Peyer's patch (tissue), 4 donors: Measurements from ENCODE around the gene LPIN1. TPM values are rescaled to one million over a fixed set of nuclear protein-coding genes. Genes with fewer than 3 reads are reported as not detected.

ENCODE experiments used
- DNase-seq, 3 donors: peaks; one replicate each; pipeline ENCODE4 v3.0.0-alpha.2; 2017 to 2019
- H3K27ac ChIP-seq, 4 donors: fragments of 200-600 bp; sonication (generic); one replicate each; pipeline ENCODE4 v1.5.1; 2016 to 2019
- H3K27me3 ChIP-seq, 2 donors: fragments of 200-600 bp; sonication (generic); one replicate each; pipeline ENCODE4 v1.5.1; 2019
- H3K36me3 ChIP-seq, 3 donors: fragments of 200-600 bp; sonication (generic); one replicate each; pipeline ENCODE4 v1.5.1; 2016 to 2019
- H3K4me1 ChIP-seq, 4 donors: fragments of 200-600 bp; sonication (generic); one replicate each; pipeline ENCODE4 v1.5.1; 2016 to 2019
- H3K4me3 ChIP-seq, 4 donors: fragments of 200-600 bp; sonication (generic); 1 replicate in 3 of 4; 2 replicates in 1 of 4; pipeline ENCODE4 v1.5.1; 2016 to 2019; ENCODE audit warnings: mild to moderate bottlenecking in 1 of 4
- H3K9me3 ChIP-seq, 4 donors: fragments of 200-600 bp; sonication (generic); one replicate each; pipeline ENCODE4 v1.5.1; 2016 to 2019; ENCODE audit warnings: mild to moderate bottlenecking in 1 of 4
- POLR2A ChIP-seq, 2 donors: fragments of 450-650 bp; IDR thresholded peaks; one replicate each; pipeline ENCODE4 v1.5.1; 2017; ENCODE audit warnings: antibody characterized with exemption in 2 of 2, mild to moderate bottlenecking in 2 of 2, moderate library complexity in 2 of 2
- total RNA-seq, 4 donors: library from RNA; depleted of rRNA; stranded (reverse); fragments of >200 nt; gene quantifications; one replicate each; pipeline ENCODE4 v1.1.0, GENCODE V29; 2016
- TF ChIP-seq, protein P1 (sequence below), 6 experiments: fragments of 450-650 bp in 4 of 6; fragments of 200-600 bp in 2 of 6; sonication (generic) in 1 of 6; IDR thresholded peaks; one replicate each; pipeline ENCODE4 v1.5.1; 2017 to 2019; ENCODE audit warnings: antibody characterized with exemption in 6 of 6, mild to moderate bottlenecking in 3 of 6, moderate library complexity in 1 of 6

The LPIN1 gene
- total RNA-seq, 4 donors from 2014 or later: 28.7 to 69.3 (median 44.0) TPM

DNA sequence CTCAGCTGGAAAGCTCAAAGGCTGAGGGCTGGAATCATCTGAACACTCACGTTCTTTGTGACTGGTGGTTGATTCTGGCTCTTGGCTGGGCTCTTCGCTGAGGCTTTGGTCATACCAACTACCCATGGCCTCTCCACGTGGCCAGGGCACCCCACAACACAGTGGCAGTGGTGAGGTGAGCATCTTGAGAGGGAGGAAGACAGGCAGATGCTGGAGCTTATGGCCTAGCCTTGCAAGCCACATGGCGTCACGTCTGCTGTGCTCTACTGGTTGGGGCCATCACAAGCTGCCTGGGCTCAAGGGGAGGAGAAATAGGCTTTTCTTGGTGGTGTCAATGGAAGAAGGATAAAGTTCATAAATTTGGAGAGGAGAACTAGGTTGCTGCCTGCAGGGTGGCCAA is 19.6 kb downstream of the LPIN1 start:
- DNase-seq: no peak
- Histone ChIP-seq H3K9me3 (no peaks in the 10 kb centered on the region), H3K27ac (no peak overlapping the region), H3K4me1 (peaks cover 0 to 10% (median 0%) of the 10 kb centered on the region in 4 donors), H3K27me3 (no peaks in the 10 kb centered on the region), H3K36me3 (peaks cover 0 to 48% (median 0%) of the 10 kb centered on the region in 3 donors), H3K4me3 (no peak overlapping the region)
- TF ChIP-seq POLR2A (IDR thresholded peaks at IDR 0.05): no peak
- TF ChIP-seq, protein P1, sequence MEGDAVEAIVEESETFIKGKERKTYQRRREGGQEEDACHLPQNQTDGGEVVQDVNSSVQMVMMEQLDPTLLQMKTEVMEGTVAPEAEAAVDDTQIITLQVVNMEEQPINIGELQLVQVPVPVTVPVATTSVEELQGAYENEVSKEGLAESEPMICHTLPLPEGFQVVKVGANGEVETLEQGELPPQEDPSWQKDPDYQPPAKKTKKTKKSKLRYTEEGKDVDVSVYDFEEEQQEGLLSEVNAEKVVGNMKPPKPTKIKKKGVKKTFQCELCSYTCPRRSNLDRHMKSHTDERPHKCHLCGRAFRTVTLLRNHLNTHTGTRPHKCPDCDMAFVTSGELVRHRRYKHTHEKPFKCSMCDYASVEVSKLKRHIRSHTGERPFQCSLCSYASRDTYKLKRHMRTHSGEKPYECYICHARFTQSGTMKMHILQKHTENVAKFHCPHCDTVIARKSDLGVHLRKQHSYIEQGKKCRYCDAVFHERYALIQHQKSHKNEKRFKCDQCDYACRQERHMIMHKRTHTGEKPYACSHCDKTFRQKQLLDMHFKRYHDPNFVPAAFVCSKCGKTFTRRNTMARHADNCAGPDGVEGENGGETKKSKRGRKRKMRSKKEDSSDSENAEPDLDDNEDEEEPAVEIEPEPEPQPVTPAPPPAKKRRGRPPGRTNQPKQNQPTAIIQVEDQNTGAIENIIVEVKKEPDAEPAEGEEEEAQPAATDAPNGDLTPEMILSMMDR (IDR thresholded peaks at IDR 0.05): no peak

DNA sequence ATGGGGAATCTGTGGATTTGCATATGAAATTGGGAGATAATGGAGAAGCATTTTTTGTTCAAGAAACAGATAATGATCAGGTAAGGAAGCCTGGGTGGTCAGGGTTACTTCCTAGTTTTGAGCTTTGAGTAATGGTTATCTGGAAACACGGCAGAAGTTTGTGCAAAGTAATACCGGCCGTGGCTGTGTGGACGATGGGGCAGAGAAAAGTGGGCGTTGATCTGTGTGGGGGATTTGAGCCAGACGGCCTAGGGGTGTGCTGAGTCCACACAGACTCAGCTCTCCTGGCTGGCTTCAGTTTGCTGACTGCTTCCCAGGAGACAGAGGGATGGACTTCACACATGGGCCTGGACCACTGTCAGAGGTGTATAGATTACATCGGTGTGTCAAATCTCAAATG is 21.3 kb downstream of the LPIN1 start:
- no peak overlapping the region for H3K4me3 ChIP-seq
- H3K4me1 ChIP-seq: peaks cover 0 to 10% (median 0%) of the 10 kb centered on the region in 4 donors
- H3K9me3 ChIP-seq: no peaks in the 10 kb centered on the region
- H3K36me3 ChIP-seq: peaks cover 0 to 59% (median 0%) of the 10 kb centered on the region in 3 donors
- DNase-seq: peak in 1 of 3 donors; percentile 24
- H3K27me3 ChIP-seq: no peaks in the 10 kb centered on the region
- TF ChIP-seq POLR2A (IDR thresholded peaks at IDR 0.05): no peak
- TF ChIP-seq, protein P1 (IDR thresholded peaks at IDR 0.05): no peak
- no peak overlapping the region for H3K27ac ChIP-seq

DNA sequence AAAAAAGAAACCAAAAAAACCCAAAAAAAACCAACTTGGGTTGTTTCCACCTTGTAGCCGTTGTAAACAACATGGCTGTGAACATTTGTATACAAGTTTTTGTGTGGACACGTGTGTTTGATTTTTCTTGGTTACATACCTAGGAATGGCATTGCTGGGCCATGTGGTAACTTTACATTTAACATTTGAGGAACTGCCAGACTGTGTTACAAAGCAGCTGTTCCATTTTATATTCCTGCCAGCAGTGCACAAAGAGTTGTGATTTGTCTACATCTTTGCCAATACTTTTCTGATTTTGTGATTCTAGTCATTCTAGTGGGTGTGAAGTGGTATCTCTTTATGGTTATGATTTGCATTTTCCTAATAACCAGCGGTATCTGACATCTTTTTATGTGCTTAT is 22.5 kb downstream of the LPIN1 start:
- no peaks in the 10 kb centered on the region for H3K27me3 ChIP-seq
- peaks cover 0 to 70% (median 3%) of the 10 kb centered on the region in 3 donors for H3K36me3 ChIP-seq
- H3K4me1 ChIP-seq: peaks cover 0 to 10% (median 0%) of the 10 kb centered on the region in 4 donors
- no peak for DNase-seq
- H3K27ac ChIP-seq: no peak overlapping the region
- no peak overlapping the region for H3K4me3 ChIP-seq
- TF ChIP-seq, protein P1 (IDR thresholded peaks at IDR 0.05): no peak
- TF ChIP-seq POLR2A (IDR thresholded peaks at IDR 0.05): no peak
- no peaks in the 10 kb centered on the region for H3K9me3 ChIP-seq

DNA sequence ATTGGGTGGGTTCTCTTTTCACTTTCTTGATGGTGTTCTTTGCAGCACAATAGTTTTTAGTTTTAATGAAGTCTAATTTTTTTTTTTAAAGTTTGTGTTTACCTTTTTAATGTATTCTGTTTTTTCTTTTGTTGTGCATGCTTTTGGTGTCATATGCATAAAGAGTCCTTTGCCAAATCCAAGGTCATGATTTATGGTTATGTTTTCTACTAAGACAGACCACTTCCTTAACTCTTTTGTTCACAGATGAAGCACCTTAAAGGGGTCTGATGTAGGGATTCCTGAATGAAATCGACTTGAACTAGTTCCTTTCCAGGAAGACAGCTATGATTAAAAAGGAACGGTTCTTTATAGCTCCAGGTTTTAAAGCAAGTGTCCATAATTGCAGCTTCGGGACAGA is 23.1 kb downstream of the LPIN1 start:
- H3K4me1 ChIP-seq: peaks cover 0 to 5% (median 0%) of the 10 kb centered on the region in 4 donors
- no peak overlapping the region for H3K27ac ChIP-seq
- no peaks in the 10 kb centered on the region for H3K27me3 ChIP-seq
- H3K36me3 ChIP-seq: peaks cover 0 to 76% (median 3%) of the 10 kb centered on the region in 3 donors
- DNase-seq: no peak
- TF ChIP-seq, protein P1 (IDR thresholded peaks at IDR 0.05): no peak
- no peak for TF ChIP-seq POLR2A (IDR thresholded peaks at IDR 0.05)
- H3K9me3 ChIP-seq: no peaks in the 10 kb centered on the region
- H3K4me3 ChIP-seq: no peak overlapping the region

DNA sequence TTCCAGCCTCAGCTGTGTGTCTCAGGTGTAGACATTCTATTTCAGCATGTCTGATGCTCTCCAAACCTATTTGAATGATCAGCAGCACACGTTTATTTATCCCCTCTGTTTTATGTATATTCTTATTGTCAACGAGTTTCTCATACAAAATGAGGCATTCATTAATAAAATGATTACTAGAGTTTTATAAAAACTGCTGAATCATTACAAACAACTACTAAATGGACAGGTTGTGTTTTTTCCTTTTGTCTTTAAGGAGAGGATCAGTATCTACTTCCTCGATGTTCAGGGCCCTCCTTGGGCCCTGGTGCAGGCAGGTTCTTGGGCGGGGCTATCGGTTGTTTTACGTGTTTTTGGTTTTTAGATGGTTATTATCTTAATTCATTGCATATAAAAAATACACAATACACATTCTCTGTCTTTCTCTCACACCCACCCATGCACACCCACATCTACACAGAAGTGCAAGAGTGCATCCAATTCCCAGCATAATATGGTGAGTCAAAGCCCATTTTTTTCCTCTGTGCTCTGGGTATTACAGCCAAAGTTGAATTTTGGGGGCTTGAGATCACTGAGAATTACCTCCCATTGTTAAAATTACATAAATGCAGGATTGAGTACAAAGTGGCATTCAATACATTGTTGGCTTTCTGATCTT is 24.2 kb downstream of the LPIN1 start:
- Histone ChIP-seq H3K36me3 (peaks cover 0 to 75% (median 3%) of the 10 kb centered on the region in 3 donors), H3K9me3 (no peaks in the 10 kb centered on the region)

More for the DNA sequence above, 24.2 kb downstream of the LPIN1 start:
- H3K4me3 ChIP-seq: no peak overlapping the region
- H3K27ac ChIP-seq: no peak overlapping the region
- no peaks in the 10 kb centered on the region for H3K4me1 ChIP-seq
- no peaks in the 10 kb centered on the region for H3K27me3 ChIP-seq
- no peak for DNase-seq
- TF ChIP-seq, protein P1 (IDR thresholded peaks at IDR 0.05): no peak
- TF ChIP-seq POLR2A (IDR thresholded peaks at IDR 0.05): no peak
